GM20431 (cell line): ENCODE data around the gene ELOA2.
"Not testable (repeated sequence)": the region's sequence is repeated elsewhere in the genome, so short reads cannot be mapped to it uniquely, and the experiment has no call there.

Experiments
- in situ Hi-C: fragments of 300-500 bp; cut with MseI, MboI; formaldehyde crosslinking; loops from one replicate; pipeline ENCODE4 v1.15.0; 2020; ENCODE audit warnings: low sequenced_read_pairs; ENCODE audit not compliant: unreplicated experiment

ELOA2 gene, protein sequence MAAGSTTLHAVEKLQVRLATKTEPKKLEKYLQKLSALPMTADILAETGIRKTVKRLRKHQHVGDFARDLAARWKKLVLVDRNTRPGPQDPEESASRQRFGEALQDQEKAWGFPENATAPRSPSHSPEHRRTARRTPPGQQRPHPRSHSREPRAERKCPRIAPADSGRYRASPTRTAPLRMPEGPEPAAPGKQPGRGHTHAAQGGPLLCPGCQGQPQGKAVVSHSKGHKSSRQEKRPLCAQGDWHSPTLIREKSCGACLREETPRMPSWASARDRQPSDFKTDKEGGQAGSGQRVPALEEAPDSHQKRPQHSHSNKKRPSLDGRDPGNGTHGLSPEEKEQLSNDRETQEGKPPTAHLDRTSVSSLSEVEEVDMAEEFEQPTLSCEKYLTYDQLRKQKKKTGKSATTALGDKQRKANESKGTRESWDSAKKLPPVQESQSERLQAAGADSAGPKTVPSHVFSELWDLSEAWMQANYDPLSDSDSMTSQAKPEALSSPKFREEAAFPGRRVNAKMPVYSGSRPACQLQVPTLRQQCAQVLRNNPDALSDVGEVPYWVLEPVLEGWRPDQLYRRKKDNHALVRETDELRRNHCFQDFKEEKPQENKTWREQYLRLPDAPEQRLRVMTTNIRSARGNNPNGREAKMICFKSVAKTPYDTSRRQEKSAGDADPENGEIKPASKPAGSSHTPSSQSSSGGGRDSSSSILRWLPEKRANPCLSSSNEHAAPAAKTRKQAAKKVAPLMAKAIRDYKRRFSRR

DNA sequence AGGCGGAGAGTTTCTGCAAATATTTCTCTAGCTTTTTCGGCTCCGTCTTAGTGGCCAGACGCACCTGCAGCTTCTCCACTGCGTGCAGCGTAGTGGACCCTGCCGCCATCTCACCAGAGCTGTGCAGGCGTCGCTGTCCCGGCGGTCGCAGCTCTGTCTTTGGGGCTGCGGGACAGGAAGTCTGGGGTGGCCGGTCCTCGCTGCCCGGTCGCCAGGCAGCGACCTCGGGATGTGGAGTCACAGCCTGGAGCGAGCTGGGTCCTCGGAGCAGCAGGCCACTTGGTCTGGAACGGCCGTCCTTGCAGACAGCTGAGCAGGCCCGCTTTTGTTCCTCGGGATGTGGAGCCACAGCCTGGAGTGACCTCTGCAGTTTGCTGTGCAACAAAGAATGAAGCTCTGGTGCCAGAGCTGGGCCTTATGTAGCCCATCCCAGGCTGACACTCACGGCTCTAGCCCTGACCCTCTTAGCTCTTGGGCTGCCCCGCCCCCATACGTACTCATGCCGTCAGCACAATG is at the start of gene ELOA2:
Gene ELOA2 (minus strand): TSS at position 466 of the 516 bp plus-strand sequence. CDS start 357 bp downstream, at position 109.
- in situ Hi-C loops: no loop called here

DNA sequence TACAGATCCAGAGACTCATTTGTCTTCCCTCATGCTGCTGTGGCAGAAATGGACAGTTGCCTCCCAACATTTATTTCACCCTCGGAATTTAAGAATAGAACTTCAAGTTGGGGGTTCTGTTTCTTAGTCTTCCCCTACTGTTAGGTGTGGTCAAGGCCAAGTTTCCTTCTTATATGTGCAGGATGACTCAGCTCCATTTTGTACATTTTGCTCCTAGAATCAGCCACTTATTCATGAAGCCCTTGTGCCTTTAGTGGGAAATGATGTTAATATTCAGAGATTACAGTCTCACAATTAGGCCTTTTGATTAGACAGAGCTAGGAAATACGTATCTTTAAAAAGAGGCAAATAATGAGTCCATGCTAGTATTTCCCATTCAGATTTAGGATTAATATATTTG is 46.2 kb upstream of the ELOA2 start:
- in situ Hi-C loops: no loop called here

DNA sequence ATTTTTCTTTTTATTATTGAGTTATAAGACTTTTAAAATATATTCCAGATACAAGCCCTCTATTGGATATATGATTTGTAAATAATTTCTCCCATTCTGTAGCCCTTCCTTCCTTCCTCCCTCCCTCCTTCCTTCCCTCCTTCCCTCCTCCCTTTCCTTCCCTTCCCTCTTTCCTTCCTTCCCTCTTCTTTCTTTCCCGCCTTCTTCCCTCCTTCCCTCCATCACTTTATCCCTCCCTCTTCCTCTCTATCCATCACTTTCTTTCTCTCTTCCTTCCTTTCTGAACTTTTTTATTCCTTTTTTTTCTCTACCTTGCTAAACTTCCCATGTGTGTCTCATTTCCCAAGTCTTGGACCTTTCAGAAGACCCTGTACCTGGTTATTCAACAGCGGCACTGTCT is 45.5 kb upstream of the ELOA2 start:
- in situ Hi-C loops: no loop called here

DNA sequence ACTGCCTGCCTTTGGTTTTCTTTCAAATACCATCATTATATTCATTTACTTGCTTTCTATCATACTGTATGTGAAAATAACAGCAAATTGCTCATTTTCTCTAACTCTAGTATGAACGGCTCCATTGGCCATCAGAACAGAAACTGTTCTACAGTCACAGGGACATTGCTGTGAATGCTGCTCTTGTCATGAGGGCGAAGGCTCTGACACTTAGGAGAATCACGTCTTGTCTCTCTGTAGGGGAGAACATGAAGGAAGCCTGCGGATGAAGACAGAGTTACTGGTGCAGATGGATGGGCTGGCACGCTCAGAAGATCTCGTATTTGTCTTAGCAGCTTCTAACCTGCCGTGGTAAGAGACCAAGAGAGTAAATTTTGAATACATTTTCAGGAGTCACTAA is 41.7 kb upstream of the ELOA2 start:
- in situ Hi-C loops: no loop called here

DNA sequence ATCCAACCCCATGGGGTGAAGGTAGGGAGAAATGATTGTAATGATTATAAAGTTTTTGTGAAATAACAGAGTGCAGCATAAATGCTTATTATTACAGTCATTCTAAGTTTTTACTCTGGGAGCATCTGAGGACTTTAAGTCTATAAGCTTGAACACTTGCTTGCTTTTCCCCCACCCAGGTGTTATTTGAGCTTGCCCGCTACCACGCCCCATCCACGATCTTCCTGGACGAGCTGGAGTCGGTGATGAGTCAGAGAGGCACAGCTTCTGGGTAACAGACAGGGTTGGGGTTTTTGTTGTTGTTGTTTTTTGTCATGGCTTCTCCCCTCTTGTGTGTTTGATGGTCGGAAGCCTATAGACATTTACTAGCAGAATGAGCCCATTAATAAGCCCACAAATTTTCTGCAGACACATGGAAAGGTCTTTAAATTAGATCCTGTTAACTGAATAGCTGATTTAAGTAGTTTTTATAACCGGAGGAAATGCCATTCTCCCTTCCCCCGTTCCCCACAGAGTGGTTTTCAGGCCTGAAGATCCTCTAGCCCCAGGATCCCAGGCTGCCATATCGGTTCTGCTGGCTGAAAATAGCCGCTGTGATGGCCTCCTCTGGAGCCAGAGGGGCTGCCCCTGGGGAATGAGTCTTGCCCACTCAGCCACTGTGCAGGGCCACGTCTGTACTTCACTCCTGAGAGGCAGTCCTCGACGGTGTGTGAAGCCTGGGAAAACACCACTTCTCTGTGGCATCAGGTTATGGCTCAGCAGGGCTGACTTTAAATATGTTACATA is 39.9 kb upstream of the ELOA2 start:
- in situ Hi-C loops: no loop called here

DNA sequence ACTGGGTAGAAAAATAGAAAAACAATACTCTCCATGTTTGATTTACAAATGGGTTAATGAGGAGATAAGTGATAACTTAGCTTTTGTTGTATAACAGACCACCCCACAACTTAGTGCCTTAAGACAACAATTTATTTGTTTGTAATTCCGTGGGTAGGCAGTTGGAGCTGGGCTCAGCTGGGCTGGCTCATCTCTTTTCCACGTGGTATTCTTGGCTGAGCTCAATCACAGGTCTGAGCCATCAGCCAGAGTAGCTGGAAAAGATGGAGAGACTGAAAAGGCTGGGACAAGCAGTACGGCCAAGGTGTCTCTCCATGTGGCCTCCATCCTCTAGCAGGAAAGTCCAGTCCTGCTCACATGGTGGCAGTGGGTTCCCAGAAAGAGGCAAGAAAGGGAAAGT is 32.2 kb upstream of the ELOA2 start:
- in situ Hi-C loops: no loop called here

DNA sequence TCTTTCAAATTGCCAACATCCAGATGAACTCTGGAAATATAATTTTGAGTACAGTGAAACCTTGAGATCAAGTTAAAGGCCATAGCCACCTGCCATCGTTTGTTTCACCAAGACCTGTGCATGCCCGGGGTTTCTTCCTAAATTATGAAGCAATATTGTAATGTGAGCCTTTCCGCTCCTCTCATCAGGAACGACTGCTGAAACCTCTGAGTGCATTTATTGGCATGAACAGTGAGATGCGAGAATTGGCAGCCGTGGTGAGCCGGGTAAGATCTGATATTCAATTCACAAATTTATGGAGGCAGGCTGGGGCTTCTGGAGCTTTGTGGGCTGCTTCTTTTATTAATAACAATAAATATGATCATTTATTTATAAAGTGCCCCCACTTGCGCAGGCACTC is 27.7 kb upstream of the ELOA2 start:
- in situ Hi-C loops: no loop called here

DNA sequence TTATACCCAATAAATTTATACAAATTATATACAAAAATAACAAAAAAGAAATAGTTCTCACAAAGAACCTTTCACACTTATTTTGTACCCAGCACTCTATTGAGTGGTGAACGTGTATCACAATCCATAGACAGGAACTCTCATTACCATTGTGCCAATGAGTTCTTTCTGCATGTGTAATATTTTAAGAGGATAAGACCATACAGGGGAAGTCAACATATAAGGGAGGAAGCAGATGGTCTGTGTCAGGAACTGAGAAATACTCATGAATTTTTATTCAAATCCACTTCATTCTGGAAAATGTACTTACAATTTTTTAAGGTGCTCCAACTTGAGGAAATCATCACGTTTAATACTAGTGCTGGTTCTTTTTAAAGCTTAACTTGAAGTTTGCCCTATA is 27.1 kb upstream of the ELOA2 start:
- in situ Hi-C loops: no loop called here

DNA sequence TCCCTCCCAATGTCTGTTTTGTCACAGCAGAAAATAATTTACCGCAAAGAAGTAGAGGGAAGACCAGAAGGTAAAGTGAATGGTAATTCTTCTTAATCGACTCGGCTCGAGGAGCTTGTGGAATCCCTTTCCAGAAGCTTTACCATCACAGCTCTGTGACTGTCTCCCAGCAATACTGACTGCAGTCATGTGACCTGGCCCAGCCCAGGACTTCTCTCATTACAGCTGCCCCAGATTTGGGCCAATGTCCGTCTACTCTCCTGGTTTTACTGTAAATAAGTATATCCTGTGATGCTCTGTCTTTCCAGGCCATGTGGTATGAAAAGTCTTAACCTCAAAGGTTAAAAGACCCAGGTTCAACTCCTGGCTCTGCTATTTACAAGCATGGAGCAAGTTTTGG is 18.9 kb upstream of the ELOA2 start:
- in situ Hi-C loops: no loop called here

DNA sequence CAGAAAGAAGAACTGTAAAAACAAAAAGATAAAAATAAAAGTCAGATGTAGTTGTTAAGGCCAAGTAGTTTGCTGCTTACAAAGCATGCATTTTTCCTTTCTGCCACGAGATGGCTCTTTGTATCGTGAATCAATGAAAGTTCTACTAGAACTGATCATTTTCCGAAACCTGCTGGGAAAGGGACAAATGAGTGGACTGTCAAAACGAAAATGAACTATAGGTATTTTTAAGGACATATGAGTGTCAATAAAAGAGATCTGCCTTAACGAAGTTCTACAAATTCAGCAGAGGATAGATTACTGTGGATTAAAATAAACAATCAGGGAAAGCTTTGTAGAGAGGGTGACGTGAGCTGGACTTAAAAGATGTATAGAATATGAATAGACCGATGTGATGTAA is 15.0 kb upstream of the ELOA2 start:
- in situ Hi-C loops: no loop called here

DNA sequence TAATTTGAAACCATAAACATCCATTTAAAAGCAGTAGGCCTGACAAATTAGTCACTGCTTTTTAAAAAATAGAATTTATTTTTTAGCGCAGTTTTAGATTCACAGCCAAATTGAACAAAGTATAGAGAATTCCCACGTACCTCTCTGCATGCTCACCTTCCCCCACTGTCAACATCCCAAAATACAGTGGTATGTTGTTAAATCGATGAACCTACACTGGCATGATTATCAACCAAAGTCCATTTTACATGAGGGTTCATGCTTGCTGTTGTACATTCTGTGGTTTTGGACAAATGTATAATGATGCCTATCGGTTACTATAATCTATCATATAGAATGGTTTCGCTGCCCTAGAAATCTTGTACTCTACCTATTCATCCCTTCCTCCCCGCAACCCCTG is 5.6 kb upstream of the ELOA2 start:
- in situ Hi-C loops: no loop called here

DNA sequence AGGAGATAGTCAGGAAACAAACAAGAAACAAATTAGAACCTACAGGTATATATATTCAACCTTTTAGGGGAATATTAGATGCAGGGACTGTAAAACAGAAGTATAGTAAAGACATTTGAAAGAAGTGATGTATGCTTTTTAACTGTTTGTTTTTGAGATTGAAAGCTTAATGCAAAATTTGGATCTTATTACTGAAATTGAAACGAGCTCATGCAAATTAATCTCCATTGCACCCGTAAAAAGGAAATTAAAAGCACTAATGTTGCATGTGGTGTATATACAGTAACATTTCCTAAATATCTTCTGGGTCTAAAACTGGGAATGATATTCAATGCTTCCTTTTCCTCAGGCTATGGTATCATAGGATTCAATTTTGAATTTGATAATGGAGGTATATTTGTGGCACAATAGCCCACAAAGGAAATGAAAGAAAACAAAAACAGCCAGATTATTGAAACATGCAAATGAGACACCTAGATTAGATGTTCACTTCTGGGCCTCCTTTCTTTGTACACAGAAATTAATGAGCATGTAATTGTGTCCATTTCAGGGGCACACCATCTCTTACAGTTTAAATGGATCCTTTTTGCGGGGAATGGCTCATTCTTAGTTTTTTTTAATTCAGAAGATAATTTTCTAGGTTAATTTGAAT is 1.6 kb upstream of the ELOA2 start:
- in situ Hi-C loops: no loop called here

DNA sequence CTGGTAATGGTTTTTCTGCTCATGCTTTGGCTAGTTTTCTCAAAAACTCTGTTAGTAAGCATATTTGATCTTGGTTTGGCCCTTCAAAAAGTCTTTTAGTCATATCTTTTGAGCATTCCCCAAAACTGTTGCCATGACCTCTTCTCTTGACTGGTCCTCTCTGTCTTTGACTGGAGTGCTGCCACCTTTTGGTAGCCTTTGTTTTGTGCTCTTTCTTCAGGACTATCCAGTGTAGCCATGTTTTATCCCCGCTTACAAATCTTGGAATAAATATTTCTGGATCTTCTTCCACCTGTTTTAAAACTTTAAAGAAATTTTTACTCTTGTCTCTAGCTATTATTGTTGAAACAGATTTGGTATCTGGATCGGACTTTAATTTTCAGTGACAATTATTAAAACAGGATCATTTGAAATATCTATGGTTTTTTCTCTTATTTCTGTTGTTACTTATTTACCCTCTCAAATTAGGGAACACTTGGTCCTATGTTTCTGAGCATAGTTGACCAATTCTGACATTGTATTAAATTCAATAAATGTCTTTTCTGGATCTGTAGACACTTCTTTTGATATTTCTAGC is 965 bp upstream of the ELOA2 start:
- in situ Hi-C loops: no loop called here

DNA sequence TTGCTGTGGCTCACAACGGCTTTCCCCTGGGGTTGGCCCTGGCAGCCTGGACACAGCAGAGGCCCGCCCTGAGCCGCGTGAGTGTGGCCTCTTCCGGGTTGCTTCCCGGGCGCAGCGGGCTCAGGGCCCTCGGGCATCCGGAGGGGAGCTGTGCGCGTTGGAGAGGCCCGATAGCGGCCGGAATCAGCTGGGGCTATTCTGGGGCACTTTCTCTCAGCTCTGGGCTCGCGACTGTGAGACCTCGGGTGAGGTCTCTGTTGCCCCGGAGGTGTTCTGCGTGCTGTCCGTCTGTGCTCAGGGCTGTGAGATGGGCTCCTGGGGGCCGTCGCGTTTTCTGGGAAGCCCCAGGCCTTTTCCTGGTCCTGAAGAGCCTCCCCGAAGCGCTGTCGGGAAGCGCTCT is 830 bp downstream of the ELOA2 start:
- in situ Hi-C loops: not testable (repeated sequence)

DNA sequence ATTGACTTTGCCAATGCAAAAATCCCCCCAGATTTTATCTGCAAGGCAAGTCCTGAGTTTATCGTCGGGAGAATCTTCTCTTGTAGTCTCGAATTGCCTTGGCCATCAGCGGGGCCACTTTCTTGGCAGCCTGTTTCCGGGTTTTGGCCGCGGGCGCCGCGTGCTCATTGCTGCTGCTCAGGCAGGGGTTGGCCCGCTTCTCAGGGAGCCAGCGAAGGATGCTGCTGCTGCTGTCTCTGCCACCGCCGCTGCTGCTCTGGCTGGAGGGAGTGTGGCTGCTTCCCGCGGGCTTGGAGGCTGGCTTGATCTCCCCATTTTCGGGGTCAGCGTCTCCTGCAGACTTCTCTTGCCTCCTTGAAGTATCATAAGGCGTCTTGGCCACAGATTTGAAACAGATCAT is 2.5 kb downstream of the ELOA2 start:
- in situ Hi-C loops: no loop called here

DNA sequence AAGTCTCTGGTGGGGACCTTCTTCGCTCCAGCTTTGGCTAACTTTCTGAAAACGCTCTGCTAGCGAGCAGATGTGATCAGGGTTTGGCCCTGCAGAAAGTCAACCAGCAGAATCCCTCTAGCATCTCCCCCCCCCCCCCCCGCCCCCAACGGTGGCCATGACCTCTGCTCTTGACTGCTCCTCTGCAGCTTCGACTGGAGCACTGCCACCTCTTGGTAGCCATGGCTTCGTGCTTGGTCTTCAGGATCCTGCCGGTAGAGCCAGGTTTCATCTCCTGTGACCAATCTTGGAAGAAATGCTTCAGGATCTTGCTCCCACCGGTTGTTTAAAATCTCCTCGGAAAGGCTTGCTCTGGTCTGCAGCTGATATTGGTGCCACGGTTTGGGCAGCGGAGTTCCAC is 4.5 kb downstream of the ELOA2 start:
- in situ Hi-C loops: not testable (repeated sequence)

DNA sequence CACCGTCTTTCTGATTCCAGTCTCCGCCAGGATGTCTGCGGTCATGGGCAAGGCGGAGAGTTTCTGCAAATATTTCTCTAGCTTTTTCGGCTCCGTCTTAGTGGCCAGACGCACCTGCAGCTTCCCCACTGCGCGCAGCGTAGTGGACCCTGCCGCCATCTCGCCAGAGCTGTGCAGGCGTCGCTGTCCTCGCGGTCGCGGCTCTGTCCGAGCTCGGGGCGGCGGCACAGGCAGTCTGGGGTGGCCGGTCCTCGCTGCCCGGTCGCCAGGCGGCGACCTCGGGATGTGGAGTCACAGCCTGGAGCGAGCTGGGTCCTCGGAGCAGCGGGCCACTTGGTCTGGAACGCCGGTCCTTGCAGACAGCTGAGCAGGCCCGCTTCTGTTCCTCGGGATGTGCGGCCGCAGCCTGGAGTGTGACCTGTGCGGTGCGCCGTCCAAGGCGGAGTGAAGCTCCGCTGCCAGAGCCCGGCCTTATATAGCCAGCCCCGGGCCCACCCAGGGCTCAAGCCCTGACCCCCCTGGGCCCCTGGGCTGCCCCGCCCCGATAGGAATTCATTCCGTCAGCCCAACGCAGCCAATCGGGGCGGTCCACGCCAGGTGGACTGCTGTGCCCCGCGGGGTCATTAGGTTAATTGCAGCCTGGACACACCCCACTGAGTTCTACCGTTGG is 5.6 kb downstream of the ELOA2 start:
- in situ Hi-C loops: not testable (repeated sequence)

DNA sequence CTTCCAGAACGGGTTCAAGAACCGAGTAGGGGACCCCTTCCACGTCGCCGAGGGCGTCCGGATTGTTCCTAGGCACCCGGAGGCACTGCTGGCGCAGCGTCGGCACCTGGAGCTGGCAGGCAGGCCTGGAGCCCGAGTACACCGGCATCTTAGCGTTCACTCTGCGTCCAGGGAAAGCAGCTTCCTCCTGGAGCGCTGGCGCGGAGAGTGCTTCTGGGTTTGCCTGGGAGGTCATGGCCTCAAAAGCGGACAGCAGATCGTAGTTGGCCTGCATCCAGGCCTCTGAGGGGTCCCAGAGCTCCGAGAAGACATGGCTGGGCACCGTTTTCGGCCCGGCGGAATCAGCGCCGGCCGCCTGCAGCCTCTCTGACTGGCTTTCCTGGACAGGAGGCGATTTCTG is 6.7 kb downstream of the ELOA2 start:
- in situ Hi-C loops: not testable (repeated sequence)

DNA sequence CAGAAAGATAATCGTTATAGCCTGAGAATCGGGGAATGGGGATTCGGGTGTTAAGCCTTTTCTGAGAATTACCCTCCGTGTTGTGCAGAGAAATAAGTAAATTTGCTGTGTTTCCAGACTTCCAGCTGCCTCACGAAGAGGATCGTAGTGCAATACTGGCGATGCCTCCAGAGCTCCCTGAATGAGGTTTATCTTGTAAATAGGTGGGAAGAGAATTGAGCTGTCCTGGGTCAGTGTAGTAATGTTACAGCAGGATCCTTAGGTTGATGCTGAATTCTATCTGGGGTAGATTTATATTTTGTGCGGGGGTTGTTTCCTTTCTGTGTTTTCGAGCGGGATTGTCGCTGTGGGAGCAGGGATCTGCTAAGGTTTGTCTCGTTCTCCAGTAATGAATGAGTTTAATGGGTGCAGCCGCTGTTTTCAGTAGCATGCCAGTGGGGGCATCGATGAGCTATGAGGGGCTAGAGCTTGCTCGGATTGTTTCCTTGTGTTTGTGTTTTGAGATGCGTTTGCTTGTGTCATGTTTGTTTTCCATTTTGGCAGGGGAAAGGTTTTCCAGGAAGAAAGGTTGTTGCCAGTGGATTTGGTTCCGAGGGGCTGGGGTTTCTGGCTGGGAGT is 9.8 kb downstream of the ELOA2 start:
- in situ Hi-C loops: not testable (repeated sequence)
